T-cell (primary cell): Measurements from ENCODE around the gene CCDC61. TPM values are rescaled to one million over a fixed set of nuclear protein-coding genes. Genes with fewer than 3 reads are reported as not detected.

Source experiments
- ATAC-seq, 4 experiments: fragments of 200-7000 bp in 3 of 4; fragments of 150-1000 bp in 1 of 4; cut with Tn5 transposase; replicated peaks in 1 of 4; 1 replicate in 3 of 4; 2 replicates in 1 of 4; pipeline ENCODE4 v1.10.0; 2021; ENCODE audit warnings: moderate library complexity in 3 of 4, mild to moderate bottlenecking in 2 of 4, moderate number of reproducible peaks in 1 of 4
- CTCF ChIA-PET, 2 donors: fragments of 300-600 bp; sonication (Branson Sonifier 250); formaldehyde crosslinking; loops; one replicate each; lab custom pipeline; 2022; ENCODE audit warnings: antibody characterized with exemption in 2 of 2; lab: Charles Lee
- POLR2A ChIA-PET, 2 donors: fragments of 300-600 bp; sonication (Branson Sonifier 250); formaldehyde crosslinking; loops; one replicate each; lab custom pipeline; 2022; ENCODE audit warnings: antibody characterized with exemption in 2 of 2; lab: Charles Lee
- DNase-seq, 35 experiments: peaks; one replicate each; pipeline versions ENCODE4 v3.0.0 to v3.0.0-alpha.2; 2013 to 2023
- H3K27ac ChIP-seq: one replicate; pipeline ENCODE4 v1.5.1; 2013; ENCODE audit warnings: low read length
- H3K27me3 ChIP-seq, 2 experiments: replicated peaks in 1 of 2; 1 replicate in 1 of 2; 2 replicates in 1 of 2; pipeline versions ENCODE4 v1.6.1 to v1.7.0; 2013; ENCODE audit warnings: low read length in 1 of 2, mixed read lengths in 1 of 2; ENCODE audit not compliant: control insufficient read depth in 2 of 2, insufficient read depth in 2 of 2; ENCODE audit errors: extremely low read depth in 1 of 2
- H3K36me3 ChIP-seq, 2 donors: 1 replicate in 1 of 2; 2 replicates in 1 of 2; pipeline versions ENCODE4 v1.6.1 to v1.7.0; 2013; ENCODE audit warnings: low read length in 1 of 2; ENCODE audit not compliant: control insufficient read depth in 2 of 2, insufficient read depth in 1 of 2; ENCODE audit errors: extremely low read depth in 1 of 2
- H3K4me1 ChIP-seq, 2 experiments: 1 replicate in 1 of 2; 2 replicates in 1 of 2; pipeline versions ENCODE4 v1.6.1 to v1.7.0; 2013; ENCODE audit warnings: low read length in 2 of 2, mixed read lengths in 1 of 2; ENCODE audit not compliant: insufficient read depth in 2 of 2, control insufficient read depth in 1 of 2; ENCODE audit errors: extremely low read depth in 1 of 2
- H3K4me3 ChIP-seq, 2 donors: 1 replicate in 1 of 2; 2 replicates in 1 of 2; pipeline versions ENCODE4 v1.5.1 to v1.7.0; 2013; ENCODE audit warnings: mild to moderate bottlenecking in 2 of 2, low read length in 1 of 2, moderate library complexity in 1 of 2; ENCODE audit not compliant: control insufficient read depth in 1 of 2; ENCODE audit errors: extremely low read depth in 1 of 2
- H3K9me3 ChIP-seq: 2 replicates; pipeline ENCODE4 v1.7.0; 2013
- H3K27ac Mint-ChIP-seq, 2 donors: one replicate each; pipeline ENCODE4 v1.8.0; 2020 to 2021; ENCODE audit warnings: mild to moderate bottlenecking in 2 of 2, mixed read lengths in 2 of 2
- H3K27me3 Mint-ChIP-seq, 2 donors: one replicate each; pipeline ENCODE4 v1.8.0; 2021 to 2022; ENCODE audit warnings: mixed read lengths in 2 of 2
- H3K36me3 Mint-ChIP-seq: one replicate; pipeline ENCODE4 v1.8.0; 2021; ENCODE audit warnings: mixed read lengths
- H3K4me1 Mint-ChIP-seq, 3 donors: one replicate each; pipeline ENCODE4 v1.8.0; 2020 to 2022; ENCODE audit warnings: mixed read lengths in 3 of 3, mild to moderate bottlenecking in 1 of 3
- H3K4me3 Mint-ChIP-seq, 3 donors: one replicate each; pipeline ENCODE4 v1.8.0; 2020 to 2022; ENCODE audit warnings: mild to moderate bottlenecking in 3 of 3, mixed read lengths in 3 of 3, moderate library complexity in 3 of 3
- H3K9me3 Mint-ChIP-seq, 3 donors: one replicate each; pipeline ENCODE4 v1.8.0; 2020 to 2022; ENCODE audit warnings: mixed read lengths in 3 of 3
- WGBS: methylation state at CpG from one replicate; pipeline ENCODE4 v1.1.5; 2013; ENCODE audit warnings: missing lambda C conversion rate; ENCODE audit not compliant: insufficient coverage; 5-methylcytosine and 5-hydroxymethylcytosine counted together
- total RNA-seq, 35 experiments: library from RNA in 6 of 35; stranded (reverse) in 6 of 35; fragments of 120-200 nt in 1 of 35; gene quantifications; one replicate each; pipeline versions ENCODE4 v1.2.1 to v1.2.4 and lab custom pipeline; 2013 to 2026

The CCDC61 gene
- total RNA-seq, 5 donors from 2014 or later (not counting 1 experiment from before 2014, with no cell fraction given): 18.3 to 42.9 (median 39.4) TPM

GRCh38 chr19:46009530-46010510, 14.6 kb downstream of the CCDC61 start:
- ATAC-seq: peak; percentile 55 to 75 (median 66)
- peaks cover 30% of the 10 kb centered on the region for H3K36me3 Mint-ChIP-seq

GRCh38 chr19:46014534-46014933, 19.3 kb downstream of the CCDC61 start:
- H3K36me3 Mint-ChIP-seq: peaks cover 6% of the 10 kb centered on the region
- H3K9me3 Mint-ChIP-seq: no peaks in the 10 kb centered on the region
- no peak overlapping the region for H3K27ac Mint-ChIP-seq
- no peak overlapping the region for H3K4me3 ChIP-seq
- H3K27me3 Mint-ChIP-seq: peaks cover 6 to 10% of the 10 kb centered on the region in 2 donors
- no peaks in the 10 kb centered on the region for H3K9me3 ChIP-seq
- no peak overlapping the region for H3K27ac ChIP-seq
- H3K4me1 ChIP-seq: peaks cover 8 to 27% of the 10 kb centered on the region in 2 experiments
- ChIA-PET CTCF (no interaction called here), POLR2A (no interaction called here)
- whole genome bisulfite sequencing: 100% methylated on average over 2 of the region's 8 CpGs
- no peak for DNase-seq
- H3K27me3 ChIP-seq: peaks cover 2 to 22% of the 10 kb centered on the region in 2 experiments
- H3K4me3 Mint-ChIP-seq: peak overlapping the region; percentile 4 to 76 (median 65)
- H3K36me3 ChIP-seq: peaks cover 0 to 5% of the 10 kb centered on the region in 2 donors
- no peak for ATAC-seq
- peaks cover 14 to 26% (median 20%) of the 10 kb centered on the region in 3 donors for H3K4me1 Mint-ChIP-seq

More at GRCh38 chr19:46009530-46010510, 14.6 kb downstream of the CCDC61 start:
- peaks cover 10 to 21% of the 10 kb centered on the region in 2 donors for H3K36me3 ChIP-seq
- Mint-ChIP-seq H3K27me3 (peaks cover 6% of the 10 kb centered on the region in 2 donors), H3K9me3 (no peaks in the 10 kb centered on the region), H3K4me3 (no peak overlapping the region), H3K4me1 (peaks cover 4 to 11% (median 8%) of the 10 kb centered on the region in 3 donors), H3K27ac (no peak overlapping the region)
- no peaks in the 10 kb centered on the region for H3K9me3 ChIP-seq
- POLR2A ChIA-PET: no interaction called here
- peaks cover 2 to 7% of the 10 kb centered on the region in 2 experiments for H3K27me3 ChIP-seq
- no peak overlapping the region for H3K4me3 ChIP-seq
- DNase-seq: peak in 29 of 35 experiments; percentile 27 to 80 (median 58)
- no peak overlapping the region for H3K27ac ChIP-seq
- CTCF ChIA-PET: interaction anchor here (0.6 to 1.2 kb wide), 3 partner anchors 14 to 649 kb away, joined by 3 to 4 read pairs (median 3); partner anchors contain the start of gene CCDC61 (in 1 of the 2)
- 89% methylated on average over 17 of the region's 28 CpGs for WGBS
- H3K4me1 ChIP-seq: peaks cover 3 to 8% of the 10 kb centered on the region in 2 experiments

GRCh38 chr19:46014941-46015686, 19.8 kb downstream of the CCDC61 start:
- ATAC-seq (peak; percentile 53 to 74 (median 58)), DNase-seq (peak in 34 of 35 experiments; percentile 32 to 78 (median 58))
- H3K27me3 ChIP-seq: peaks cover 2 to 22% of the 10 kb centered on the region in 2 experiments
- peak overlapping the region; percentile 13 to 87 for H3K4me3 ChIP-seq
- no peaks in the 10 kb centered on the region for H3K9me3 Mint-ChIP-seq
- WGBS: 31% methylated on average over 49 of the region's 74 CpGs
- CTCF ChIA-PET: interaction anchor here in 1 of 2 donors (0.6 to 1.4 kb wide), 2 partner anchors 20 to 245 kb away, joined by 3 to 4 read pairs; partner anchors contain the start of gene CCDC61
- H3K27ac Mint-ChIP-seq: no peak overlapping the region
- POLR2A ChIA-PET: no interaction called here
- H3K27ac ChIP-seq: no peak overlapping the region
- peaks cover 6 to 10% of the 10 kb centered on the region in 2 donors for H3K27me3 Mint-ChIP-seq
- peaks cover 6% of the 10 kb centered on the region for H3K36me3 Mint-ChIP-seq
- peaks cover 14 to 20% (median 17%) of the 10 kb centered on the region in 3 donors for H3K4me1 Mint-ChIP-seq
- peaks cover 8 to 24% of the 10 kb centered on the region in 2 experiments for H3K4me1 ChIP-seq
- peaks cover 0 to 5% of the 10 kb centered on the region in 2 donors for H3K36me3 ChIP-seq
- peak overlapping the region; percentile 68 to 96 (median 77) for H3K4me3 Mint-ChIP-seq
- no peaks in the 10 kb centered on the region for H3K9me3 ChIP-seq

GRCh38 chr19:46015687-46016425, 20.6 kb downstream of the CCDC61 start:
- WGBS: 5% methylated on average over 63 of the region's 63 CpGs
- peaks cover 3% of the 10 kb centered on the region for H3K36me3 Mint-ChIP-seq
- Histone ChIP-seq H3K27me3 (peaks cover 2 to 22% of the 10 kb centered on the region in 2 experiments), H3K4me1 (peaks cover 8 to 24% of the 10 kb centered on the region in 2 experiments), H3K9me3 (no peaks in the 10 kb centered on the region), H3K4me3 (peak overlapping the region; percentile 87 to 91), H3K36me3 (peaks cover 0 to 1% of the 10 kb centered on the region in 2 donors), H3K27ac (no peak overlapping the region)
- H3K9me3 Mint-ChIP-seq: no peaks in the 10 kb centered on the region
- ChIA-PET CTCF (interaction anchor here in 1 of 2 donors (0.6 to 1.4 kb wide), 2 partner anchors 21 to 246 kb away, joined by 3 to 4 read pairs; partner anchors contain the start of gene CCDC61), POLR2A (no interaction called here)
- ATAC-seq: peak; percentile 43 to 55 (median 49)
- H3K4me3 Mint-ChIP-seq: peak overlapping the region; percentile 84 to 96 (median 87)
- no peak overlapping the region for H3K27ac Mint-ChIP-seq
- peaks cover 14 to 20% (median 17%) of the 10 kb centered on the region in 3 donors for H3K4me1 Mint-ChIP-seq
- peaks cover 6 to 10% of the 10 kb centered on the region in 2 donors for H3K27me3 Mint-ChIP-seq
- peak in 28 of 35 experiments; percentile 19 to 62 (median 36) for DNase-seq

- WGBS: 1% methylated on average over 42 of the region's 48 CpGs
- no peaks in the 10 kb centered on the region for H3K36me3 ChIP-seq
- ChIA-PET POLR2A (interaction anchor here in 1 of 2 donors (0.8 kb wide), 1 partner anchor 22 kb away, joined by 3 read pairs; the partner anchor contains the start of gene CCDC61), CTCF (interaction anchor here in 1 of 2 donors (0.6 to 1.9 kb wide), 5 partner anchors 10 to 462 kb away, joined by 3 to 6 read pairs (median 4); partner anchors contain the start of gene CCDC61)
- no peaks in the 10 kb centered on the region for H3K9me3 ChIP-seq
- peaks cover 6 to 10% of the 10 kb centered on the region in 2 donors for H3K27me3 Mint-ChIP-seq
- H3K4me1 ChIP-seq: peaks cover 8 to 24% of the 10 kb centered on the region in 2 experiments
- H3K4me3 ChIP-seq: peak overlapping the region; percentile 87 to 91
- DNase-seq (peak; percentile 51 to 92 (median 72)), ATAC-seq (peak; percentile 70 to 86 (median 78))
- peaks cover under 1% of the 10 kb centered on the region for H3K36me3 Mint-ChIP-seq
- H3K9me3 Mint-ChIP-seq: no peaks in the 10 kb centered on the region
- peak overlapping the region; percentile 84 to 96 (median 87) for H3K4me3 Mint-ChIP-seq
- H3K27ac ChIP-seq: no peak overlapping the region
- peaks cover 2 to 24% of the 10 kb centered on the region in 2 experiments for H3K27me3 ChIP-seq
- H3K4me1 Mint-ChIP-seq: peaks cover 14 to 20% (median 17%) of the 10 kb centered on the region in 3 donors
- peak overlapping the region in 1 of 2 donors; percentile 28 for H3K27ac Mint-ChIP-seq
Measured at GRCh38 chr19:46016426-46017094, 21.3 kb downstream of the CCDC61 start.
